GM12872 (cell line): ENCODE measurements around the gene OLFML2B.

Experiments used
- CTCF ChIP-seq: IDR thresholded peaks from 3 replicates; pipeline ENCODE4 v1.5.1; 2011; ENCODE audit warnings: low read depth, mild to moderate bottlenecking, low read length, moderate library complexity; ENCODE audit not compliant: insufficient read depth

The OLFML2B gene

GRCh38 chr1:162011337-162012012 is 12.2 kb downstream of the OLFML2B start:
- no peak for TF ChIP-seq CTCF

- no peak for TF ChIP-seq CTCF
These were observed 13.5 kb downstream of the OLFML2B start for GRCh38 chr1:162010175-162010506.

DNA sequence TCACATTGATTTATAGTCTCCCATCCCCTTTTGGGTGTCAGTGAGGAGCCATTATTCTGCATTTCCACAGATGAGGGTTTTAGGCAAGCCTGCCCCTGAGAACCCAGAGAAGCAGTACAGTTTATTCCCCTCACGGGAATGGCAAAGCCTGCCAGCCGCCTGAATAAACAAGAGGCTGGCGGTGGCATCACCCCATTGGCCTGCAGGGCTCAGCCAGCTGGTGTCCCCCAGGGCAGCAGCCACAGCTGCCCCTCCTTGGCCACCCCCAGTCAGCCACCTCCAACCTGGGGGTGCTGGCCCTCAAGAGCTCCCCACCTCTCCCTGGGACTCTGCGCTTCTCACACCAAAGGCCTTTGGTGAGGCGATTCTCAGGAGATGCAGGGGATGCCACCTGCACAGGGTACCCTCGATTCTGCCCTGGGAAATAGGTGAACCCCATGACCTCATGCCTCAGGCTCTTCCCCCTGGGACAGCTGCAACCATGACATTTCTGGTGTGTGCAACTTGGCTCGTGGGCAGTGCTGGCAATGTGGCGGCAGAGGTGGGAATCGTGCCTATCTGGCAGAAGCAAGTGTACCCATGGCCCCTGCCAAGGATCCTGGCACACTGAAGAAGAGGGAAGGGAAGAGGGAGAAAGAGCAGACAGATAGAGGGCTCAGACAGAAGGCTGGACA is 14.0 kb downstream of the OLFML2B start:
- TF ChIP-seq CTCF, result no peak

GRCh38 chr1:162008799-162009198 is 14.9 kb downstream of the OLFML2B start:
- TF ChIP-seq CTCF, result no peak

GRCh38 chr1:162007466-162007865 is 16.2 kb downstream of the OLFML2B start:
- no peak for TF ChIP-seq CTCF

DNA sequence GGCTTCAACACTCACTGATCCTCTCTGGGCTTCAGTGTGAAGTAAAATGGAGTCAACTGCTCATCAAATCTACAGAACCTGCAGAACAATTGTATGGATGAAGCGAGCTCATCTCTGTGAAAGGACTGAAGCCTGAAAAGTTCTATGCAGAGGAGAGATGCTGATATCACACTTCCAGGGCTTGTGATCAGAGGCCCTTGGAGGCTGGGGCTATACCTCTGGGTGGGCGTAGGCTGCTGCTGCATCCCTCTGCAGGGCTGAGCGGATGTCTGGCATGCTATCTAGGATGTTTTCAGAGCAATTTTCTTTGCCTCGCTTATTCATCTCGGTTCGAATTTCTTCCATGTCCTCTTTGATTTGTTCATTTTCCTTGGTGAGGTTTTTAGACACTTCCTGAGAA is 17.6 kb downstream of the OLFML2B start:
- TF ChIP-seq CTCF, result no peak

GRCh38 chr1:162004441-162004950 is 19.2 kb downstream of the OLFML2B start:
- TF ChIP-seq CTCF, result no peak
